ENCODE data around the gene USP15. TPM values are rescaled to one million over a fixed set of nuclear protein-coding genes. Genes with fewer than 3 reads are reported as not detected.

USP15 gene
- total and polyA plus RNA-seq, 2 donors (not counting 3 experiments of a cell fraction or from before 2014, with no cell fraction given): 20.0 to 61.8 TPM

- BruUV-seq (replicated peaks): no TSS peak
- ChIA-PET CTCF (interaction anchor here (1.0 to 1.2 kb wide), 2 partner anchors 10 to 64 kb away, joined by 3 read pairs; no protein-coding TSS in a partner anchor), POLR2A (no interaction called here)
- dilution Hi-C loops (cut with MboI; ENCODE audit: extremely low pct_ligation_motif_present, low sequenced_read_pairs): no loop called here
- H4K20me1 ChIP-seq (replicated peaks; ENCODE audit: control insufficient read depth, extremely low read depth, insufficient read depth, low read length): no peaks in the 10 kb centered on the region
- no peak overlapping the region for H3K27ac ChIP-seq (ENCODE audit: insufficient read depth, low read depth, low read length)
- DNase-seq (ENCODE audit: low read depth, low spot score) (no peak), FAIRE-seq (no peak)
- no peaks in the 10 kb centered on the region for H3K27me3 ChIP-seq (ENCODE audit: control insufficient read depth in 2 of 2, insufficient read depth in 2 of 2, low read length in 2 of 2)
- peaks cover 2% of the 10 kb centered on the region for H3K9me1 ChIP-seq (replicated peaks; ENCODE audit: control insufficient read depth, extremely low read depth, insufficient read depth, low read length)
- no peaks in the 10 kb centered on the region for H3K9me3 ChIP-seq (replicated peaks; ENCODE audit: control insufficient read depth, insufficient read depth, low read length)
- H3K79me2 ChIP-seq (ENCODE audit: control insufficient read depth, insufficient read depth, low read length): peaks cover 2% of the 10 kb centered on the region
- H3K9ac ChIP-seq (replicated peaks; ENCODE audit: extremely low read depth, insufficient read depth, low read length): no peak overlapping the region
- TF ChIP-seq MAX (IDR thresholded peaks at IDR 0.05; ENCODE audit: insufficient read depth, insufficient read length) (no peak), FOS (IDR thresholded peaks at IDR 0.05; ENCODE audit: borderline replicate concordance, insufficient read depth, low read length) (no peak), GATA2 (IDR thresholded peaks at IDR 0.05; ENCODE audit: insufficient read depth, insufficient read length, low read depth, low read length) (no peak), POLR2A (IDR thresholded peaks at IDR 0.05; ENCODE audit: low read depth, low read length) (no peak), EZH2 (IDR thresholded peaks at IDR 0.05; ENCODE audit: borderline replicate concordance, low read depth, low read length, severe bottlenecking) (no peak), JUN (IDR thresholded peaks at IDR 0.05; ENCODE audit: borderline replicate concordance, insufficient read depth, insufficient read length, low read depth) (no peak), CTCF (IDR thresholded peaks at IDR 0.05; ENCODE audit: extremely low read depth in 1 of 2, insufficient read depth in 1 of 2, low read depth in 1 of 2, low read length in 2 of 2) (no peak), POLR2AphosphoS5 (IDR thresholded peaks at IDR 0.05; ENCODE audit: insufficient read depth, low read depth, low read length) (no peak), MYC (IDR thresholded peaks at IDR 0.05; ENCODE audit: low read depth, low read length) (no peak)
- no peak overlapping the region for H3K4me3 ChIP-seq (replicated peaks in 1 of 3; ENCODE audit: insufficient read depth in 1 of 3, low read depth in 1 of 3, low read length in 3 of 3)
- H2AFZ ChIP-seq (ENCODE audit: low read depth, low read length): no peak overlapping the region
- intact Hi-C loops (cut with micrococcal nuclease): no loop called here
- no peak overlapping the region for H3K4me2 ChIP-seq (ENCODE audit: insufficient read depth, low read length)
- H3K4me1 ChIP-seq (ENCODE audit: control insufficient read depth, extremely low read depth, insufficient read depth, low read length): no peaks in the 10 kb centered on the region
- peaks cover 4 to 6% of the 10 kb centered on the region in 2 experiments for H3K36me3 ChIP-seq (ENCODE audit: control insufficient read depth in 2 of 2, extremely low read depth in 1 of 2, insufficient read depth in 2 of 2, low read length in 2 of 2)
Observed at GRCh38 chr12:62323386-62323785, 63.2 kb downstream of the USP15 start.

Data from endothelial cell of umbilical vein (primary cell).